GM23248 (cell line): Measurements from ENCODE around the gene ANKS1B. TPM values are rescaled to one million over a fixed set of nuclear protein-coding genes. Genes with fewer than 3 reads are reported as not detected.

Experiments used
- DNase-seq: peaks from one replicate; pipeline ENCODE4 v3.0.0-alpha.2; 2015
- H2AFZ ChIP-seq: fragments of 200-600 bp; sonication (generic); 2 replicates; pipeline ENCODE4 v1.6.1; 2016; ENCODE audit warnings: antibody characterized with exemption
- H3F3A ChIP-seq: fragments of 200-600 bp; sonication (generic); 2 replicates; pipeline ENCODE4 v1.6.1; 2016; ENCODE audit warnings: mild to moderate bottlenecking, antibody characterized with exemption, mixed run types; ENCODE audit not compliant: insufficient read depth
- H3K27ac ChIP-seq: fragments of 200-600 bp; sonication (generic); 2 replicates; pipeline ENCODE4 v1.5.1; 2016; ENCODE audit warnings: mild to moderate bottlenecking
- H3K27me3 ChIP-seq: fragments of 200-600 bp; sonication (generic); replicated peaks from 2 replicates; pipeline ENCODE4 v1.6.1; 2016; ENCODE audit warnings: mild to moderate bottlenecking; ENCODE audit not compliant: insufficient read depth
- H3K36me3 ChIP-seq: fragments of 200-600 bp; sonication (generic); 2 replicates; pipeline ENCODE4 v1.6.1; 2016; ENCODE audit warnings: low read depth, mild to moderate bottlenecking
- H3K4me1 ChIP-seq: fragments of 200-600 bp; sonication (generic); 2 replicates; pipeline ENCODE4 v1.6.1; 2016; ENCODE audit warnings: mild to moderate bottlenecking; ENCODE audit not compliant: insufficient read depth
- H3K4me2 ChIP-seq: fragments of 200-600 bp; sonication (generic); one replicate; pipeline ENCODE4 v1.6.1; 2016; ENCODE audit warnings: mild to moderate bottlenecking; ENCODE audit not compliant: unreplicated experiment
- H3K4me3 ChIP-seq: fragments of 200-600 bp; sonication (generic); 2 replicates; pipeline ENCODE4 v1.5.1; 2016; ENCODE audit warnings: mild to moderate bottlenecking
- H3K79me2 ChIP-seq: fragments of 200-600 bp; sonication (generic); 2 replicates; pipeline ENCODE4 v1.6.1; 2016; ENCODE audit warnings: mild to moderate bottlenecking; ENCODE audit not compliant: insufficient read depth
- H3K9ac ChIP-seq: fragments of 200-600 bp; sonication (generic); 2 replicates; pipeline ENCODE4 v1.6.1; 2016; ENCODE audit warnings: mild to moderate bottlenecking
- H3K9me2 ChIP-seq: fragments of 200-600 bp; sonication (generic); 2 replicates; pipeline ENCODE4 v1.6.1; 2016; ENCODE audit warnings: mixed run types, mild to moderate bottlenecking, moderate library complexity; ENCODE audit not compliant: insufficient read depth
- H3K9me3 ChIP-seq: fragments of 200-600 bp; sonication (generic); one replicate; pipeline ENCODE4 v1.6.1; 2017; ENCODE audit warnings: low read depth
- H4K20me1 ChIP-seq: fragments of 200-600 bp; sonication (generic); 2 replicates; pipeline ENCODE4 v1.6.0; 2016; ENCODE audit not compliant: insufficient read depth
- EZH2 ChIP-seq: fragments of 200-600 bp; sonication (generic); IDR thresholded peaks from 2 replicates; pipeline ENCODE4 v1.6.1; 2018; ENCODE audit warnings: antibody characterized with exemption, mild to moderate bottlenecking; ENCODE audit not compliant: insufficient read depth, poor library complexity, severe bottlenecking
- EZH2phosphoT487 ChIP-seq: fragments of 200-600 bp; sonication (generic); IDR thresholded peaks from 2 replicates; pipeline ENCODE4 v1.6.1; 2018; ENCODE audit warnings: antibody characterized with exemption, moderate library complexity, mild to moderate bottlenecking, low read depth; ENCODE audit not compliant: insufficient read depth
- WGBS, 2 experiments: methylation state at CpG; one replicate each; pipeline ENCODE4 v1.1.6; 2015 to 2017; ENCODE audit warnings: low lambda C conversion rate in 2 of 2, low coverage in 1 of 2; ENCODE audit errors: missing lambda C conversion rate in 2 of 2; 5-methylcytosine and 5-hydroxymethylcytosine counted together
- in situ Hi-C: fragments of 300-500 bp; cut with MboI; formaldehyde crosslinking; loops from 2 replicates; pipeline ENCODE4 v1.15.0; 2020
- polyA plus RNA-seq: library from polyadenylated mRNA; unstranded; fragments of >200 nt; fragmentation: Nextera tagmentation; extraction: Ambion mirVana; gene quantifications from 2 replicates; pipeline ENCODE4 v1.2.1, GENCODE V29; 2016
- total RNA-seq: library from RNA; depleted of rRNA; stranded (reverse); fragments of >200 nt; shearing (Covaris generic); gene quantifications from 2 replicates; pipeline ENCODE4 v1.2.3, GENCODE V29; 2014

Gene ANKS1B
- total and polyA plus RNA-seq, 2 experiments from 2014 or later, result not detected

DNA sequence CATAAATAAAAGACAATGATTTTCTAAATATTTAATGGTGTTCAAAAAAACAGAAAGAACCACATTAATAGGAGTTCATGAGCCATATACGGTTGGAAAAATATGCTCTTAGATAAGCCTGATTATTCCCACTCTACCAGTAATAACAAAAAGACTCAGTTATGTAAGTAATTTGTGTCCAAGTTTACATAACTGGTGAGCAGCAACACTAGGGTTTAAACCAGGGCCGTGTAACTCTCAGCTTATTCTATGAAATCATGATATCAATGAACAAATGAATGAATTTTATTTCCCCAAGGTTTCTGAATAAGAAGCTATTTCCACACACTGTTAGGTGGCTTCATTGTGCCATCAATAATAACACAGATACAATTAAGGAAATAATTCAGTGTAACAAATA, 238.8 kb downstream of the ANKS1B start:
- Histone ChIP-seq H3K27me3 (no peaks in the 10 kb centered on the region), H3K9me2 (no peaks in the 10 kb centered on the region), H3K9ac (no peak overlapping the region), H3K27ac (no peak overlapping the region), H2AFZ (no peak overlapping the region), H3K4me2 (no peak overlapping the region), H3K79me2 (no peaks in the 10 kb centered on the region), H3K36me3 (no peaks in the 10 kb centered on the region), H4K20me1 (no peaks in the 10 kb centered on the region), H3K4me1 (no peaks in the 10 kb centered on the region), H3F3A (no peaks in the 10 kb centered on the region), H3K9me3 (no peaks in the 10 kb centered on the region), H3K4me3 (no peak overlapping the region)
- TF ChIP-seq EZH2 (no peak), EZH2phosphoT487 (no peak)
- 40 to 50% methylated on average over 2 of the region's 2 CpGs for WGBS, 2 experiments
- in situ Hi-C loops, result no loop called here
- no peak for DNase-seq

DNA sequence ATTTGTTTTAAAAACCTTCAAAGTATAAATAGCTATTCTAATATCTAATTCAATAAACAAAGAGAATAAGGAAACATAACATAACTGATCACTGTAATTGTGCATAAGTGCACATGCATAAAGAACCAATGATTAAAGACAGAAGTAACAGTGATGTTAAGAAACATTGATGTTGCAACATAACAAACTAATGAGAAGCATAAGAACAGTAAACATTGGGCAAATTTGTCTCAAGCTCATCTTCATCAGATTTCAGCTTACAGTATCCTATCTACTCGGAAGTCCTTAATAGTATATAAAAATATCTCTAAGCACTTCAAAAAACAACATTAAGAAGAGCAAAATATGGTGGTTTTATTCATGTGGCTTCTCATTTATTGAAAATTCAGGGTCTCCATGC, 239.6 kb downstream of the ANKS1B start:
- Histone ChIP-seq H3K9me3 (no peaks in the 10 kb centered on the region), H3K27me3 (no peaks in the 10 kb centered on the region), H4K20me1 (no peaks in the 10 kb centered on the region), H3K4me2 (no peak overlapping the region), H3F3A (no peaks in the 10 kb centered on the region), H3K4me1 (no peaks in the 10 kb centered on the region), H3K27ac (no peak overlapping the region), H3K79me2 (no peaks in the 10 kb centered on the region), H3K9me2 (no peaks in the 10 kb centered on the region), H3K36me3 (no peaks in the 10 kb centered on the region), H3K4me3 (no peak overlapping the region), H3K9ac (no peak overlapping the region), H2AFZ (no peak overlapping the region)
- 4 to 5% methylated on average over 1 of the region's 1 CpG for WGBS, 2 experiments
- TF ChIP-seq EZH2phosphoT487, result no peak
- TF ChIP-seq EZH2, result no peak
- DNase-seq, result no peak
- in situ Hi-C loops, result no loop called here

DNA sequence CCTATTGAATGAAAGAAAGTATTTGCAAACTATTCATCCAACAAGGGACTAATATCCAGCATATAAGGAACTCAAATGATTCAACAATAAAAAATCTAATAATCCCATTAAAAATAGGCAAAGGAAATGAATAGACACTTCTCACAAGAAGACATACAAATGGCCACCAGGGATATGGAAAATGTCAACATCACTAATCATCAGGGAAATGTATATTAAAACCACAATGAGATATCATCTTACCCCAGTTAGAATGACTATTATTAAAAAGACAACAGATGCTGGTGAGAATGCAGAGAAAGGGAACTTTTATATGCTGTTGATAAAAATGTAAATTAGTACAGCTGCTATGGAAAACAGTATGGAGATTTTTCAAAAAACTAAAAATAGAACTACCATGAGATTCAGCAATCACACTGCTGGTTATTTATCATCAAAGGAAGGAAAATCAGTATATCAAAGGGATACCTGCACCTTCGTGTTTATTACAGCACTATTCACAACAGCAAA, 247.9 kb downstream of the ANKS1B start:
- Histone ChIP-seq H3K4me3 (no peak overlapping the region), H3K27me3 (no peaks in the 10 kb centered on the region), H3K36me3 (no peaks in the 10 kb centered on the region), H4K20me1 (no peaks in the 10 kb centered on the region), H3F3A (no peaks in the 10 kb centered on the region), H3K4me2 (no peak overlapping the region), H3K9me2 (no peaks in the 10 kb centered on the region), H3K79me2 (no peaks in the 10 kb centered on the region), H3K9me3 (no peaks in the 10 kb centered on the region), H3K9ac (no peak overlapping the region), H3K4me1 (no peaks in the 10 kb centered on the region), H2AFZ (no peak overlapping the region), H3K27ac (no peak overlapping the region)
- in situ Hi-C loops, result no loop called here
- no peak for TF ChIP-seq EZH2
- TF ChIP-seq EZH2phosphoT487, result no peak
- WGBS, 2 experiments, result 3 to 7% methylated on average over 1 of the region's 1 CpG
- DNase-seq, result no peak

DNA sequence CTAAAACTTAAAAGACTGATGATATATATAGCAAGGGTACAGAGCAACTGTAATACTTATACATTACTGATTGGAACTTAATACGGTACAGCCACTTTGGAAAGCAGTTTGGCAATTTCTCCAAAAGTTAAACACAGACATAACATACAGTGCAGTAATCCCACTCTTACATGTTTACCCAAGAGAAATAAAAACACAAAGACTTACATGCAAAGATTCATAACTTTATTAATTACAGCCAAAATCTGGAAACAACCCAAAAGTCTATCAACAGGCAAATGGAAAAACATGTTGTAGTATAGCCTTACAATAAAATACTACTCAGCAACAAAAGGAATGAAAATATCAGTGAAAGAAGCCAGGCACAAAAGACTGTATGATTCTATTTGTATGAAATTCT, 252.6 kb downstream of the ANKS1B start:
- no peaks in the 10 kb centered on the region for H3F3A ChIP-seq
- in situ Hi-C loops, result no loop called here
- 7 to 14% methylated on average over 1 of the region's 1 CpG for WGBS, 2 experiments
- H3K36me3 ChIP-seq, result no peaks in the 10 kb centered on the region
- H3K4me2 ChIP-seq, result no peak overlapping the region
- H2AFZ ChIP-seq, result no peak overlapping the region
- H3K9me3 ChIP-seq, result no peaks in the 10 kb centered on the region
- no peaks in the 10 kb centered on the region for H4K20me1 ChIP-seq
- DNase-seq, result no peak
- no peak overlapping the region for H3K4me3 ChIP-seq
- no peaks in the 10 kb centered on the region for H3K27me3 ChIP-seq
- no peaks in the 10 kb centered on the region for H3K4me1 ChIP-seq
- H3K9ac ChIP-seq, result no peak overlapping the region
- H3K27ac ChIP-seq, result no peak overlapping the region
- H3K9me2 ChIP-seq, result no peaks in the 10 kb centered on the region
- TF ChIP-seq EZH2, result no peak
- TF ChIP-seq EZH2phosphoT487, result no peak
- no peaks in the 10 kb centered on the region for H3K79me2 ChIP-seq
